ENCODE measurements around the gene GPR89A.

DNA sequence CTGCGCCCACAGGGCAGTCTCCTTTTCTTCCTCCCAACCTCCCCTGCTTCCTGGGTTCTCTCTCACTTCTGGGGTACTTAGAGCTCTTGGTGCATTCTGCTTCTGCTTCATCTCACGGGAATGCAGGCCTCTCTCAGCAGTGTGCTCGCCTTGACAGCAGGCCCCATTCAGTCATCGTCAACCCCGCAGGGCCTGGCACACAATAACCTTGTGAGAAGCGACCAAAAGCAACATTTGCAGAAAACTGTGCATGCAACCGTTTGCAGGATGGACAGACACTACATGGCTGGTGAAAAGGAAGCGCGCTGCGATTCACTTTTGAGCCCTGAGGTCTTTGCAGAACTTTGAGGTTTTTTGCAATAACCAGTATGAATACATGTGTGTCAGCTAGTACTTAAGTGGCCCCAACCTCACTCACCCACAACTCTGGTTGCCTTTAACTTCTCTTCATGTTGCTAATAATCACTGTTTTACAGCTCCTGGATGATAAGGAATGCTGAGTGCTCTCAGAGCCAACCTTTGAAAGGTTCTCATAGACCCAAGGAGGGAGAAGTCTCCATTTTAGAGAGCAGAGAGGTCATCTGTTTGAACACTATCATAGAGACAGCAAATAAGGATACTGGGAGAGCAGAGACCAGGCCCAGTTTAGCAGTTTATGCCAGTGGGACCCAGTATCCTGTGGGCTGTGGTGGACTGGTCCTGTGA, 109.0 kb downstream of the GPR89A start:
- TF ChIP-seq, protein P1, sequence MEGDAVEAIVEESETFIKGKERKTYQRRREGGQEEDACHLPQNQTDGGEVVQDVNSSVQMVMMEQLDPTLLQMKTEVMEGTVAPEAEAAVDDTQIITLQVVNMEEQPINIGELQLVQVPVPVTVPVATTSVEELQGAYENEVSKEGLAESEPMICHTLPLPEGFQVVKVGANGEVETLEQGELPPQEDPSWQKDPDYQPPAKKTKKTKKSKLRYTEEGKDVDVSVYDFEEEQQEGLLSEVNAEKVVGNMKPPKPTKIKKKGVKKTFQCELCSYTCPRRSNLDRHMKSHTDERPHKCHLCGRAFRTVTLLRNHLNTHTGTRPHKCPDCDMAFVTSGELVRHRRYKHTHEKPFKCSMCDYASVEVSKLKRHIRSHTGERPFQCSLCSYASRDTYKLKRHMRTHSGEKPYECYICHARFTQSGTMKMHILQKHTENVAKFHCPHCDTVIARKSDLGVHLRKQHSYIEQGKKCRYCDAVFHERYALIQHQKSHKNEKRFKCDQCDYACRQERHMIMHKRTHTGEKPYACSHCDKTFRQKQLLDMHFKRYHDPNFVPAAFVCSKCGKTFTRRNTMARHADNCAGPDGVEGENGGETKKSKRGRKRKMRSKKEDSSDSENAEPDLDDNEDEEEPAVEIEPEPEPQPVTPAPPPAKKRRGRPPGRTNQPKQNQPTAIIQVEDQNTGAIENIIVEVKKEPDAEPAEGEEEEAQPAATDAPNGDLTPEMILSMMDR (IDR thresholded peaks at IDR 0.05), result no peak
- no peak for TF ChIP-seq POLR2A (IDR thresholded peaks at IDR 0.05)
